Left colon (tissue), 2 donors: ENCODE results near the gene WDR6. TPM values are rescaled to one million over a fixed set of nuclear protein-coding genes. Genes with fewer than 3 reads are reported as not detected.

Source experiments
- ATAC-seq: fragments of 200-7000 bp; cut with Tn5 transposase; one replicate; pipeline ENCODE4 v1.9.1; 2020; ENCODE audit warnings: mild to moderate bottlenecking, moderate library complexity
- DNase-seq, 2 donors: peaks; one replicate each; pipeline ENCODE4 v3.0.0-alpha.2; 2020
- intact Hi-C, 2 donors: fragments of 100-400 bp; cut with DNase I in 1 of 2; cut with micrococcal nuclease in 1 of 2; formaldehyde crosslinking; loops; one replicate each; pipeline versions ENCODE4 v1.11.2 to v1.14.0; 2022; cut with DNase I, micrococcal nuclease
- total RNA-seq, 2 donors: library from RNA; stranded (reverse); fragmentation: NEBNext Ultra II Directional; extraction: Animal tissue kit (Norgen Biotek cat#: 25700); gene quantifications; one replicate each; pipeline ENCODE4 v1.2.1, GENCODE V29; 2021
- donor health status: DM: no; HTN: no; CAD: no.
- donor health status: DM: yes; HTN: yes; CAD: no.

The WDR6 gene
- total RNA-seq, 2 donors from 2014 or later: 114 to 121 TPM

DNA sequence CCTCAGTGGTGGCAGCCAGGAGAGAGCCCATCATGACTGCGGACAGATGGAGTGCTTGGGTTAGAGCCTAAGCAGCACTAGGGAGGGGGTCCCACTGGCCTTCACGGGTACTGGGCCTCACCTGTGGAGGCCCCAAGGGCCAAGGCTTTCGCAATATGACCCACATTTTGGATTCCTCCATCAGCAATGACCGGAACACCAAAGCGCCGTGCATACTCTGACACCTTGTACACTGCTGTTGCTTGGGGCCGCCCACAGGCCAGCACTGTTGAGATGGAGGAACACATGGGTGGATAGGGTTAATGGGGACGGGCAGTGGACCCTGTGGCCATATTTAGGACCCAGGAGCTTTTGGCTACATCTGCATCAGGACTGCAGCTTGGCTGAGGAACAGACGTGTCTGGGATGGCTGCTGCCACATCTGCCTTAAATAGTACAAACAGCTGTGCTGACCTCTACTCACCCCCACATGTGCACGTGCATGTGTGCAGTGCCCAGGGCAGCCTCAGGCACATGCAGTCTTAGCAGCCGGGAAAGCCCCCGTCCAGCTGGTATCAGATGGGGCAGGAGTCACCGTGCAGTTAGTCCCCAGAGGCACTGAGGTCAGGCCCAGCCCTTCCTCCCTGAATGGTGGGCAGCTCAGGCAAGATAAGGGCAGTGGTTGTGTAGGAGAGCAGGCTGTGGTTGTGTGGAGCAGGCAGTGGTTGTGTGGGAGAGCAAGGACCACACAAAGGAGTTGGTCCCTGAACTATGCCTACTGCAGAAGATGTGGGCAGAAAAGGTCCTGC, 18.0 kb downstream of the WDR6 start:
- ATAC-seq: no peak
- DNase-seq: no peak
- intact Hi-C loops: no loop called here

DNA sequence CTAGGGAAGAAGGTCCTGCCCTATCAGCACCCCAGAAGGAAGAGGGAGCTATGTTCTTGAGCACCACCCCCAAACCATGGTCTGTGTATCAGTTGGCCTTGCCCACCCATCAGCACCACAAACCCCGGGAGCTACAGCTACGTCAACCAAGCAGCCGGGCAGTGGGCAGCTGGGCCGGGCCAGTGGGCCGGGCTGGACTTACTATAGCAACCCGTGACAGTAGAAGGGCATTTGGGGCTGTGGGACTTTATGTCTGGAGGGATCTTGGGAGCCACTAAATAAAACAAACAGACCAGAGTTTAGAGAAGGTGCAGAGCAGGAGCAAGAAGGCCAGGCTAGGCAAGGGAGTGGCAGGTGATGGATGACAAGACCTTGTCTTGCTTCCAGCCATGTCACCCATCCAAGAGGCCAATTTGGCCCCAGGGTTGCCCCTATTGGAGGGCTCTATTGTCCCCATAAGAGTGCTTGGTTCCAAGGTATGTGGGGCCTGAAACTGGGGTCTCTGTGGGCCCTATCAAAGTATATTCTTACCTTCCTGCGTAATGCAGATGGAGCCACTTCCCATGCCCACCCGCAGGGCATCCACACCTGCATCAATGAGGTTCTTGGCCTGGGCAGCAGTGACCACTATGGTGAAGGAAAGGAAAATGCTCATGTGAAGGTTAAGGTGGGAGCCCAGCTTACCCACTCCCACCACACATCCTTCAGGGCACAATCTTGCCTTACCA, 18.8 kb downstream of the WDR6 start:
- DNase-seq (no peak), ATAC-seq (no peak)
- intact Hi-C loops: no loop called here

GRCh38 chr3:49026536-49026935, 19.3 kb downstream of the WDR6 start:
- no peak for ATAC-seq
- DNase-seq: no peak
- intact Hi-C loops: no loop called here

- ATAC-seq: no peak
- intact Hi-C loops: no loop called here
- DNase-seq: no peak
These were observed 20.4 kb downstream of the WDR6 start for GRCh38 chr3:49027634-49028033.

- no peak for ATAC-seq
- intact Hi-C loops: no loop called here
- DNase-seq: no peak
These were observed 21.1 kb downstream of the WDR6 start for GRCh38 chr3:49028298-49028672.

DNA sequence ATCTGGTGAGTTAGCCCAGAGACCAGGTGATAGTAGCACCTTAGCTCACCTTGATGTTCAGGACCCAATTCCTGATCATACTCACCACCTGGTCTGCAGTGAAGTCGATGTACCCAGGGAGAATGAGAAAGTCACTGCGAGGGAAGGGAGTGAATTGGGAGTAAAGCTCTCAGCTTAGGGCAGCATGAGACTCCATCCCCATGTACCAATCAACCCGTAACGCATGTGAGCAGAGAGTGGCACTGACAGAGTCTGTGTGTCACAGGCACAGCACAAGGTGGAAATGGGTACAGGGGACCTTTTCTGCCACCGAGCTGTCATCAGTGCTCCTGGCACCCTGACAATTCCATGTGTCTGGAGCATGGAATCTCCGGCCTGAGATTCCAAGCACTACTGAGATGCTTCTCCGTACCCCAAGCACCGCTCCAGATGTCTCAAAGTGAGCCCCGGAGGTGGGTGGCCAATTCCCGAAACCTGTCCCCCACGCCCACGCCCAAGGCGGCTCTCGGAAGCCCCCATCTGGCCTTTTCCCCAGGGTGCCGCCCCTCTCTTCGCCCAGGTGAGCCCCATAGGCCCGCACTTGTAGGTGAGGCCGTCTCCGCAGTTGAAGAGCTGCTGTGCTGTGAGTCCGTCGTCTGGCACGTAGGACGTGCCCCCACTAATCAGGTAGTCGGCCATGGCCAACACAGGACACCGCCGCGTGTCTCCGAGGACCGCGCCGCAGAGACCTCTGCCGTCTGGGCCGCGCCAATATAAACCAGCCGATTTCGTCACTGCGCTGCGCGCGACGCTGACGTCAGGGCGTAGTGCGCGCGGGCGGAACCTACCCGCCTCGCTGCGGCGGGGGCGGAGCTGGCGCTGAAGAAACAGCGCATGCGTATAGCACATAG, 21.7 kb downstream of the WDR6 start, which contains the start of gene IMPDH2:
Gene IMPDH2 (minus strand): TSS at position 726 of the 890 bp plus-strand sequence. CDS start 48 bp downstream, at position 678.
- peak; percentile 93 for ATAC-seq
- peak; percentile 90 to 96 for DNase-seq
- intact Hi-C loops: no loop called here

DNA sequence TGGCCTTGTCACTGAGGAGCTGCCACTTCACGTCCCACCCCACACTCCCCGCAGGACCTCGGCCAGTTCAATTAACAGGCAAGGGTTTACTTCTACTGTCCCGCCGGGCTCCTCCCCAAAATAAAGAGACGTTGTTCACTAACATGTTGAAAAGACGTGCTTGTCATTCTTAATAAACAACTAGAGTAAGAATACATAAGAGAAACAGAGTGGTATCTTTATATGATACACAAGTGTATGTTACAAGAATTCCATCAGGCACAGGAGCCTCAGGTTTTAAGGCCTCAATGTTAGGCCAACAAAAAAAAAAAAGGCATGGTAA, 22.3 kb downstream of the WDR6 start:
- intact Hi-C loops: no loop called here
- ATAC-seq (no peak), DNase-seq (no peak)

DNA sequence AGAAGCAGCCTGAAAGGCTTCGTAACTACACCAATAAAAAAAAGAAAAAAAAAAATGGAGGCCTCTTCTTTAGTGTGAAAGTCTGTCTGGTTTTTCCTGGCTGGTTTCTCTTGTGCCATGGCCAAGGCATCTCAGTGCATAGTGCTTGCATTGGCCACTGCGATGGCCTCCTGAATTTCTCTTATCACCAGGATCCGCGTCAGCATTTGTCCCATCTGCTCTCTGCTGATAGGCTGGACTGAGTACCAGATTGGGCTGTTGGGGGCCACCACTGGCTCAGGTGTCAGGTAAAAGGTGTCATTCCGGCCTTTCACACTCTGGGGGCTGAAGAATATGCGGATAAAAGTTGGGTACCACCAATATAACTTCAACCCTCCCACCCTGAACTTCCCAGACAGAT, 23.1 kb downstream of the WDR6 start:
- ATAC-seq: no peak
- intact Hi-C loops: no loop called here
- no peak for DNase-seq

GRCh38 chr3:49032646-49033304, 25.6 kb downstream of the WDR6 start:
- DNase-seq (no peak), ATAC-seq (no peak)
- intact Hi-C loops: no loop called here

- ATAC-seq (no peak), DNase-seq (no peak)
- intact Hi-C loops: no loop called here
These were observed 27.5 kb downstream of the WDR6 start for GRCh38 chr3:49034650-49035049.

GRCh38 chr3:49035281-49035680, 28.1 kb downstream of the WDR6 start:
- DNase-seq (no peak), ATAC-seq (no peak)
- intact Hi-C loops: no loop called here

- intact Hi-C loops: no loop called here
- DNase-seq (no peak), ATAC-seq (no peak)
These were observed 46.4 kb downstream of the WDR6 start for GRCh38 chr3:49053543-49053942.

GRCh38 chr3:49054344-49054862, 47.2 kb downstream of the WDR6 start:
- intact Hi-C loops: no loop called here
- ATAC-seq (no peak), DNase-seq (no peak)

DNA sequence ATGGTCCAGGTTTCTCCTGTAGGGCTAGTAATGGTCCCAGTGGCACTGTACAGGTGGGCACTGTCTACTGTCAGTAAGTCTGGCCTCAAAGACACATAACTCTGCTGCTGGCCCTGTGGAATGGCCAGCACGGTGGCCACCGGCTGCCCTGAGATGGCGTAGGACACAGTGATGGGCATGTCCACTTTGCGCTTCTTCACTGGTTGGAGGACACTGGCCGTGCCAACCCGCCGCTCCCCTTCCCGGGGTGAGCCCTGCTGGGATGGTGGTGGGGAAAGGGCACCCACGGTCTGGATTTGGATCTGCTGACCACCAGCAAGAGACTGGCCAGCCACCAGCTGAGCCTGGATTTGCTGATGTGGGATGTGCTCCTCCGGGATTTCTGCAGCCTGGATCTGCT, 50.1 kb downstream of the WDR6 start:
- intact Hi-C loops: no loop called here
- ATAC-seq: no peak
- no peak for DNase-seq

GRCh38 chr3:49058011-49058410, 50.8 kb downstream of the WDR6 start:
- no peak for ATAC-seq
- no peak for DNase-seq
- intact Hi-C loops: no loop called here
